Measurements from ENCODE around the gene RPAP2.
"Not testable (repeated sequence)": the region's sequence is repeated elsewhere in the genome, so short reads cannot be mapped to it uniquely, and the experiment has no call there.

RPAP2 gene

DNA sequence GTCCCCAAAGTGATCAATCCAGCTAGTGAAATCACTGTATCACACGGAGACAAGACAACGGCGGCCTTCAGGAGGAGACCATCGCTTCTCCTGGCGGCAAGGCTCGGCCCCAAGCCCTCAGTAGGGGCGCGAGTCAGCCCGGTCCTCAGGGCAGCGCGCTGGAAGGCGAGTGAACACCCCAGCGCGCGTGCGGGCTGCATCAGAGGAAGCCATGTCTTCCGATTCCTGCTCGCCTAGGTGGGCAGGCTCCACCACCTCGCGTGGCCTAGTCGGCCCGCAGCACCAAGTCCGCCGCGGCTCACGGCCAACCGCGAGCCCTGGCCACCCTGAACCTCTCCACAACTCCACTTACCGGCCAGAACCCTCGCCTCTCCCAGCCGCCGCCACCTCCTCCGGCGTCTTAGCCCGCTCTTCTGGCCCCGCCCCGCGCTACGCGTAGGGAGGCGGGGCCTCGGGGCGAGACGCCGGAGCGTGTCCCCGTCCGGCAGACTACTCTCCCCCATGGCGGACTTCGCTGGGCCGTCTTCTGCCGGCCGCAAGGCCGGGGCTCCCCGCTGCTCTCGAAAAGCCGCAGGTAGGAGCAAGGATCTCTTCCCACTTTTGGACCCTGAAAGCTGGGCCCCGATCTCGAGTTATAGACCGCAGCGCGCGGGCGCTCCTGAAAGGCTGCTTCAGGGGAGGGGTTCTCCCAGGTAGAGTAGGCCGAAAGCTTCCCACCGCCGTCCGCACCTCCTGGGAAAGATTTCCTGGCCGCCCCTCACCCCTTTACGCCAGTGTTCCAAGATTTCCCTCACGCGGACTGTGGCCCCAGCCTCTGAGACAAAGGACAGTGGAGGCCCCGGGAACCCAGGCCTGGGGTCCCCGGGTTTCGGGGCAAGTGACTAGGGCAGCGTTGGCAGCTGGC lies at the start of gene RPAP2, which contains the start of gene GLMN:
TSS of gene RPAP2 (plus strand) at position 487 of the 904 bp plus-strand sequence. CDS start at position 502, 15 bp downstream.
TSS of gene GLMN (minus strand) at position 415 of the 904 bp plus-strand sequence. CDS start 988 bp downstream, outside the sequence.
- Histone ChIP-seq H3K27me3 (replicated peaks; ENCODE audit: control insufficient read depth, insufficient read depth, low read length) (no peaks in the 10 kb centered on the region), H3K4me3 (replicated peaks; ENCODE audit: low read depth, low read length) (peak within 1 kb of the TSS; percentile 90), H3K36me3 (ENCODE audit: control insufficient read depth, insufficient read depth, low read length) (no peaks in the 10 kb centered on the region; the same call in 1 of the 2 replicates)
- DNase-seq (ENCODE audit: extremely low read depth, insufficient read length), result peak; percentile 94
- TF ChIP-seq, protein P1, sequence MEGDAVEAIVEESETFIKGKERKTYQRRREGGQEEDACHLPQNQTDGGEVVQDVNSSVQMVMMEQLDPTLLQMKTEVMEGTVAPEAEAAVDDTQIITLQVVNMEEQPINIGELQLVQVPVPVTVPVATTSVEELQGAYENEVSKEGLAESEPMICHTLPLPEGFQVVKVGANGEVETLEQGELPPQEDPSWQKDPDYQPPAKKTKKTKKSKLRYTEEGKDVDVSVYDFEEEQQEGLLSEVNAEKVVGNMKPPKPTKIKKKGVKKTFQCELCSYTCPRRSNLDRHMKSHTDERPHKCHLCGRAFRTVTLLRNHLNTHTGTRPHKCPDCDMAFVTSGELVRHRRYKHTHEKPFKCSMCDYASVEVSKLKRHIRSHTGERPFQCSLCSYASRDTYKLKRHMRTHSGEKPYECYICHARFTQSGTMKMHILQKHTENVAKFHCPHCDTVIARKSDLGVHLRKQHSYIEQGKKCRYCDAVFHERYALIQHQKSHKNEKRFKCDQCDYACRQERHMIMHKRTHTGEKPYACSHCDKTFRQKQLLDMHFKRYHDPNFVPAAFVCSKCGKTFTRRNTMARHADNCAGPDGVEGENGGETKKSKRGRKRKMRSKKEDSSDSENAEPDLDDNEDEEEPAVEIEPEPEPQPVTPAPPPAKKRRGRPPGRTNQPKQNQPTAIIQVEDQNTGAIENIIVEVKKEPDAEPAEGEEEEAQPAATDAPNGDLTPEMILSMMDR (IDR thresholded peaks at IDR 0.05; ENCODE audit: insufficient read depth, low read length, poor library complexity, severe bottlenecking), result peak; percentile 26

DNA sequence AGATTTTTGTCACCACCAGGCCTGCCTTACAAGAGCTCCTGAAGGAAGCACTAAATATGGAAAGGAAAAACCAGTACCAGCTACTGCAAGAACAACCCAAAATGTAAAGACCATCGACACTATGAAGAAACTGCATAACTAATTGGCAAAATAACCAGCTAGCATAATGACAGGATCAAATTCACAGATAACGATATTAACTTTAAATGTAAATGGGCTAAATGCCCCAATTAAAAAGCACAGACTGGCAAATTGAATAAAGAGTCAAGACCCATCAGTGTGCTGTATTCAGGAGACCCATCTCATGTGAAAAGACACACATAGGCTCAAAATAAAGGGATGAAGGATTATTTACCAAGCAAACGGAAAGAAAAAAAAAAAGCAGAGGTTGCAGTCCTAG lies 44.1 kb upstream of the RPAP2 start:
- not testable (repeated sequence) for H3K4me3 ChIP-seq (replicated peaks; ENCODE audit: low read depth, low read length); DNase-seq (ENCODE audit: extremely low read depth, insufficient read length); H3K27me3 ChIP-seq (replicated peaks; ENCODE audit: control insufficient read depth, insufficient read depth, low read length); H3K36me3 ChIP-seq (ENCODE audit: control insufficient read depth, insufficient read depth, low read length)

DNA sequence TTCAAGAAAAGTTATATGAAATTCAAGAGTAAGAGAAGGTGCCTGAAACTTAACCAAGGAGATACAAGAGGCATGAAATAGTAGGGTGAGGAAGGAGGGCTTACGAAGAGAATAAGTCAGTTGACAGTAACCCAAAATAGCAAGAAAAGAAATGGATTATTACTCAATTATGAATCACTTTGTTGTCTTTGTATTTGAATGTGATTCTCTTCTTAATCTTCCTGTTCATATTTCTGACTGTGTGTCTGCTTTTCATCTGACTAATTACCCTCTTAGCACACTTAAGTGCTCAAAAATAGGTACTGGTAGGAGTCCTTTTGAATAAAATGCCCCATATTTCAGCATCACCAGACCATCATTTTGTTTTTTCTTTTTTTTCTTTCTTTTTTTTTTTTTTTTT lies 39.5 kb upstream of the RPAP2 start:
- DNase-seq (ENCODE audit: extremely low read depth, insufficient read length), result no peak
- H3K36me3 ChIP-seq (ENCODE audit: control insufficient read depth, insufficient read depth, low read length), result no peaks in the 10 kb centered on the region; the same call in none of the 2 replicates
- TF ChIP-seq, protein P1 (IDR thresholded peaks at IDR 0.05; ENCODE audit: insufficient read depth, low read length, poor library complexity, severe bottlenecking), result no peak
- no peak overlapping the region for H3K4me3 ChIP-seq (replicated peaks; ENCODE audit: low read depth, low read length)
- no peaks in the 10 kb centered on the region for H3K27me3 ChIP-seq (replicated peaks; ENCODE audit: control insufficient read depth, insufficient read depth, low read length)

DNA sequence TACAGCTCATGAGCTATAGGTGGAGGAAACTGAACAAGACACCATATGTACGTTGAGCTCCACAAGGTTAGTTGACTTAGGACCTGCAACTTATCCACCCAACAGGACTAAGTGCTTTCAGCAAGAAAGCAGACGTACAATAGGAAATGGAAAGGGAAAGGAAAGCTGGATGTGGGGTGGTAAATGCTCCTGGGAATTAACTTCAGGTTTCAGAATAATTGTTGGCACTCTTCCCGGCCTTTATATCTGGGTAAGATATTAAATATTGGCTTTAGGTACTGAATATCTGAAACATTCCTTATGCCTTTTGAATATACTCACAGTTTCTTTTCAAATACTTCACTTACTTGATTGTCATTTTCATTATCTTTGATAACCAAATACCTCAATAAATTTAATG lies 36.3 kb upstream of the RPAP2 start:
- TF ChIP-seq, protein P1 (IDR thresholded peaks at IDR 0.05; ENCODE audit: insufficient read depth, low read length, poor library complexity, severe bottlenecking), result no peak
- H3K36me3 ChIP-seq (ENCODE audit: control insufficient read depth, insufficient read depth, low read length), result no peaks in the 10 kb centered on the region; the same call in none of the 2 replicates
- DNase-seq (ENCODE audit: extremely low read depth, insufficient read length), result no peak
- H3K4me3 ChIP-seq (replicated peaks; ENCODE audit: low read depth, low read length), result no peak overlapping the region
- no peaks in the 10 kb centered on the region for H3K27me3 ChIP-seq (replicated peaks; ENCODE audit: control insufficient read depth, insufficient read depth, low read length)

DNA sequence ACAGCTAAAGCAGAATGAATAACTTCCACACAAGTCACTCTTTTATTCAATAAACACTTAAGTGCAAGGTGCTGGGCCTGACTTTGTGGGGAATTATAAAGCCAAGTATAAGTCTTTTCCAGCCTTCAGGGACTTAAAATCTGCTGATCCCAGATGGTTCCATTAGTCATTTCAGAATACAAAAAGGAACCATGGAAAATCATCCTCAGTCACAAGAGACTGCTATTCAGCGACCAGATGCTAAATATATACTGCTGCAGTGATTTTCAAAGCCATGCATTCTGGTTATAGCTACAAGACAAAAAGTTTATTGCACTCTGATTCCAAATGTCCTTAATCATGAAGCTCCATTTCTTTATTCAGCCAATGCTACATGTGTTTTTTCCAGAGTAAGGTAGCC lies 25.8 kb upstream of the RPAP2 start:
- Histone ChIP-seq H3K36me3 (ENCODE audit: control insufficient read depth, insufficient read depth, low read length) (peaks cover 4% of the 10 kb centered on the region), H3K27me3 (replicated peaks; ENCODE audit: control insufficient read depth, insufficient read depth, low read length) (no peaks in the 10 kb centered on the region), H3K4me3 (replicated peaks; ENCODE audit: low read depth, low read length) (no peak overlapping the region)
- TF ChIP-seq, protein P1 (IDR thresholded peaks at IDR 0.05; ENCODE audit: insufficient read depth, low read length, poor library complexity, severe bottlenecking), result no peak
- no peak for DNase-seq (ENCODE audit: extremely low read depth, insufficient read length)

DNA sequence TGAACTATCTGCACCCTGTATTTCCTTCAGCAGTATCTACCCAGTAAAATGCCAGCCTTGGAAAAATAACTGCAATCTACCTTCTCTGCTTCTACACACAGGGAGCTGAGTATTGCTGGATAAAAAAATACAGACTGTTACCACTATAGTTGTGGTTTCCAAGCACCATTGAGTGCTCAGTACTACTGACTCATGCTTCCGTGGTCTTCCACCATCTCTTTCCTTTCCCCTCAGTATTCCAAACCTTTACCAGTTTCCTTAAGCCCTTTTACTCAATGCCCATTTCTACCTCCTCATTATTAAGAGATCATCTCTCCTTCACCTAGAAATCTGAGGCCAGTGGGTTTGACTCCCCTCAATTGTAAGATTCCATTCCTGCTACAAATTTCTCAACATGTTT lies 23.9 kb upstream of the RPAP2 start:
- H3K27me3 ChIP-seq (replicated peaks; ENCODE audit: control insufficient read depth, insufficient read depth, low read length), result no peaks in the 10 kb centered on the region
- peaks cover 7% of the 10 kb centered on the region for H3K36me3 ChIP-seq (ENCODE audit: control insufficient read depth, insufficient read depth, low read length)
- DNase-seq (ENCODE audit: extremely low read depth, insufficient read length), result no peak
- TF ChIP-seq, protein P1 (IDR thresholded peaks at IDR 0.05; ENCODE audit: insufficient read depth, low read length, poor library complexity, severe bottlenecking), result no peak
- no peak overlapping the region for H3K4me3 ChIP-seq (replicated peaks; ENCODE audit: low read depth, low read length)
